ACHN (cell line): Measurements from ENCODE around the gene B3GNT9.
"Not testable (repeated sequence)": the region's sequence is repeated elsewhere in the genome, so short reads cannot be mapped to it uniquely, and the experiment has no call there.

Experiments used
- DNase-seq: peaks from one replicate; pipeline ENCODE4 v3.0.0-alpha.2; 2015
- in situ Hi-C: cut with HindIII; loops from 2 replicates; pipeline ENCODE4 v1.10.0; 2017; ENCODE audit warnings: low sequenced_read_pairs, low pct_ligation_motif_present, low pct_unique_long_range_greater_than_20kb

The B3GNT9 gene

DNA sequence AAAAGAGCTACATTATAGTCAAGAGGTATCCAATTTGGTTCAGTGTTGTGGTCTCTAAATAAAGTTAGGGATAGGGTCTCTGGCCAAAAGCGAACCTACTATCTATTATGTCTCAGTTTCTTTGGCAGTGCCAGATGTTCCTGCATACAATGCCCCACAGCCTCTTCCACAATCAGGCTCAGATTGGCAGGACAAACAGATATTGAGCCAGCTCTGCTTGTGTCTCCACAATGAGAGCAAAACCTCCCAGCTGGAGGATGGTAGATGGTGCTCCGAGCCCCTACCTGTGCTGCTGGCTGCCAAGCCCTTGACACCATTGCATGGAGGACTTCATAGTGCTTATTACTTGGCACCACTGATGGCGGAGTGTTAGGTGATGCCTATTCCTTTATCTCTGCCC lies 21.4 kb downstream of the B3GNT9 start:
- no peak for DNase-seq
- in situ Hi-C loops: no loop called here

DNA sequence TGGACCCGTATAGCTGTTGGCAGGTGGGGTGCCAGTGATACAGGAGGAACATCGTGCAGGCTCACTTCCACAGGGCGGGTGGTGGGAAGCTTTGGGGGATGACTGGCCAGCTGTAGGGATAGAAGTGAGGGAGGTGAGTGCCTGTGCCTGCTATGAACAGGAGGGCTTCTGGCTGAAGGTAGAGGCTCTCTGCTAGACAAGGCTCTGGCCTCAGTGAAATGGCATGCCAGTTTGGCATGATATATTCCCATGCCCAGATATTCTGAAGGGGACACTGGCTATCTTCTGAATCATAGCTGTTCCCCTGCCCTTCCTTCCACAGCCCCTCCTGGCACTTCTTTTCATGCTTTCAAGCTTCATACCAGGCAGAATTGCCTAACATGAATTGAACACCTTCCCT lies 21.9 kb downstream of the B3GNT9 start:
- in situ Hi-C loops: no loop called here
- no peak for DNase-seq

DNA sequence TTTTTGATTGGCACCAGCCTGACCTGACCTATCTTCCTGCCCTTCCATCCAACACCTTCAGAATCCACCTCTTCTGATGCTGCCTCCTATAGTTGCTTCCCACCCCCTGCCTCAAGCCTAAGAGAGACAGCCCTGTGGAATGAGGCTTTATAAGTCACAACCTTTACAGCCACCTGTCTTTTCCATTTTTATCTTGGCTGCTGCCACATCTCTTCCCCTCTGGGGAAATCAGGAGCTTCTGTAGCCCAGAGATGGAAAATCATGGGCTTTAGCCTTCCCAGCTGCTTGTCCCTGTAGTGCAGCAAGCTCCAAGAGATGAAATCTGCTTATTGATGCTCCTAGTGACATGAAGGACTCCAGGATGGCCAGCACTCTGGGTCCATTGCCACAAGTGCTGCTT lies 22.4 kb downstream of the B3GNT9 start:
- in situ Hi-C loops: no loop called here
- DNase-seq: no peak

DNA sequence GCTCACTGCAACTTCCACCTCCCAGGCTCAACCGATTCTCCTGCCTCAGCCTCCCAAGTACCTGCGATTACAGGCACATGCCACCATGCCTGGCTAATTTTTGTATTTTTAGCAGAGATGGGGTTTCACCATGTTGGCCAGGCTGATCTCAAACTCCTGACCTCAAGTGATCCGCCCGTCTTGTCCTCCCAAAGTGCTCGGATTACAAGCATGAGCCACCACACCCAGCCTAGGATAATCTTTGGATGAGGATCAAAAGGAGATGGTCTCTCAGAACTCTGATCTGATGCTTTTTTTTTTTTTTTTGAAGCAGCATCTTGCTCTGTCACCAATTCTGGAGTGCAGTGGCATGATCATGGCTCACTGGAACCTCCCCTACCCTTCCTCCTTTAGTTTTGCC lies 28.0 kb downstream of the B3GNT9 start:
- DNase-seq, in situ Hi-C loops: not testable (repeated sequence)

DNA sequence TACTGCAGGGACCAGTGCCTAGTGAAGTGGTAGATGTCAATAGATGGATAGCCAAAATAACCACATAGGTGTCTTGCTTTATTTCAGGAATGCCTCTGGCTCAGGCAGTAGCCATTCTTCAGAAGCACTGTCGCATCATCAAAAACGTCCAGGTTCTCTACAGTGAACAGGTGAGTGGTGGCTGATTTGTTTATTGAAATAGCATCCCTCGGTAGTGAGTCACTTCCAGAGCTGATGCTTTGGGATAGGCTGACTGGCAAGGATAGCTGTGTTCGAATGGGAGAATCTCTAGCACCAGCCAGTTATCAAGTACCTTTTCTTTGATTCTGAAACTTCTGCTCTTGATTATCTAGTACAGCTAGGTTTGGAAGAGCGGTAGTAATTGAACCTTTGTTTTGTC lies 30.8 kb downstream of the B3GNT9 start:
- in situ Hi-C loops: no loop called here

DNA sequence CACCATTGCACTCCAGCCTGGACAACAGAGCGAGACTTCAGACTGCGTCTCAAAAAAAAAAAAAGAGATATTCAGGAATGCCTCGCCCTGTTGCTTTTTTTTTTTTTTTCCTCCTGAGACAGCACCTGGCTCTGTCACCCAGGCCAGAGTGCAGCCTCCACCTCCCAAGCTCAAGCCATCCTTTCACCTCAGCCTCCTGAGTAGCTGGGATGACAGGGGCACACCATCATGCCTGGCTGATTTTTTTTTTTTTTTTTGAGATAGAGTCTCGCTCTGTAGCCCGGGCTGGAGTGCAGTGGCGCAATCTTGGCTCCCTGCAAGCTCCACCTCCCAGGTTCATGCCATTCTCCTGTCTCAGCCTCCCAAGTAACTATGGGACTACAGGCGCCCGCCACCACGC lies 33.1 kb downstream of the B3GNT9 start:
- DNase-seq: no peak
- in situ Hi-C loops: no loop called here

More for the DNA sequence above, 30.8 kb downstream of the B3GNT9 start:
- no peak for DNase-seq

DNA sequence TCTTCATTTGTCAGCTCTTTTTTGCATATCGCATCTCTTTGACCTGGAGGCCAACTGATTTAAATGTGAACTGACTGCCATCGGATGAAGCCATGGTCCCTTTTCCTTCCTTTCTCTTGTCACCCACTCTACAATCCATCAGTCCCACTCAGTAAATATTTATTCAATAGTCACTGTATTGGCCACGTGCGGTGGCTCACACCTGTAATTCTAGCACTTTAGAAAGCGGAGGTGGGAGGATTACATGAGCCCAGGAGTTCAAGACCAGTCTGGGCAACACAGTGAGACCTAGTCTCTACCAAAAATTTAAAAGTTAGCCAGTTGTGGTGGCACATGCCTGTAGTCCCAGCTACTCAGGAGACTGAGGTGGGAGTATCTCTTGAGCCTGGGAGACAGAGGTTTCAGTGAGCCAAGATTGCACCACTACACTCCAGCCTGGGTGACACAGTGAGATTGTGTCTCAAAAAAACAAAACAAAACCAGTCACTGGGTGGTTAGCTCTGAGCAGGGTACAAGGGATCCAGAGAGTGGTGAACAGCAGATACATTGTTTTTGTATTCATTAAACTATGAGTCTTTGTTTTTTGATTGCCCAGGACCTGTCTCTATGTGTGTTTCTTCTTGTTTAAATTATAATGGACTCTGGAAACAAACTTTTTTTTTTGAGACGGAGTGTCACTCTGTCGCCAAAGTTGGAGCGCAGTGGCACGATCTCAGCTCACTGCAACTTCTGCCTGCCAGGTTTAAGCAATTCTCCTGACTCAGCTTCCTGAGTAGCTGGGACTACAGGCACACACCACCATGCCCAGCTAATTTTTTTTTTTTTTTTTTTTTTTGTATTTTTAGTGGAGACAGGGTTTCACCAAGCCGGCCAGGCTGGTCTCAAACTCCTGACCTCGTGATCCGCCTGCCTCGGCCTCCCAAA lies 34.1 kb downstream of the B3GNT9 start:
- in situ Hi-C loops: no loop called here

DNA sequence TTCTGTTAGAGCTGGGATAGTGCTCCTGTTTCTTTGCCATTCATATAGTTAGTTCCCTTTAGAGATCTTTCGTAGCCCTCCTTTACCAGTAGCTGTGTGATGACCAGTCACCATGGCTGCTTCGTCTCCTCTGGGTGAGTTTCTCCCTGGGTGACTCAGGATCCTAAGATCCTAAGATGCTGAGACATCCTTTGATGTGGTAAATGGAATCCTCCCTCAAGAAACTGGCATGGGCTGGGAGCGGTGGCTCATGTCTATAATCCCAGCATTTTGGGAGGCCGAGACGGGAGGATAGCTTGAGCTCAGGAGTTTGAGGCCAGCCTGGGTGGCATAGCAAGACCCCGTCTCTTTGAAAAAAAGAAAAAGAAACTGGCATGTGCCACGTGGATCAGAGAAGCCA lies 35.2 kb downstream of the B3GNT9 start:
- peak; percentile 96 for DNase-seq
- in situ Hi-C loops: no loop called here

More for the DNA sequence above, 34.1 kb downstream of the B3GNT9 start:
- no peak for DNase-seq

DNA sequence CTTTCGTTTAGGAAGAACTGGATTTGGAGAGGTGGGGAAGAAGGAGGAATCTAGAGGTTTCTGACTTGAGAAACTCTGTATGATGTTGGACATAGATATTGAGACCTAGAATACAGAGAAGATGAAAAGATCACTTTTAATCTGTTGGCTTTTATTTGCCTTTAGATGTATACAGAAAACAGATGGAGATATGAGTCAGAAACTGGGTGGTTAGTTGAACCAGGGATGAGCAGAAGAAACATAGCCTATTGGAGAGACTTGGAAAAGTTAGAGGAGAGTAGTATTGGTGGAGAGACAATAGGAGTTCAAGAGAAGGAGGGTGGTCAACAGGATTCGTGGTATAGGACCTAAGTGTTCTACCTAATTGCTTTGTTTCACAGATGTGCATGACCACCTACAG lies 36.0 kb downstream of the B3GNT9 start:
- in situ Hi-C loops: no loop called here
- DNase-seq: no peak

DNA sequence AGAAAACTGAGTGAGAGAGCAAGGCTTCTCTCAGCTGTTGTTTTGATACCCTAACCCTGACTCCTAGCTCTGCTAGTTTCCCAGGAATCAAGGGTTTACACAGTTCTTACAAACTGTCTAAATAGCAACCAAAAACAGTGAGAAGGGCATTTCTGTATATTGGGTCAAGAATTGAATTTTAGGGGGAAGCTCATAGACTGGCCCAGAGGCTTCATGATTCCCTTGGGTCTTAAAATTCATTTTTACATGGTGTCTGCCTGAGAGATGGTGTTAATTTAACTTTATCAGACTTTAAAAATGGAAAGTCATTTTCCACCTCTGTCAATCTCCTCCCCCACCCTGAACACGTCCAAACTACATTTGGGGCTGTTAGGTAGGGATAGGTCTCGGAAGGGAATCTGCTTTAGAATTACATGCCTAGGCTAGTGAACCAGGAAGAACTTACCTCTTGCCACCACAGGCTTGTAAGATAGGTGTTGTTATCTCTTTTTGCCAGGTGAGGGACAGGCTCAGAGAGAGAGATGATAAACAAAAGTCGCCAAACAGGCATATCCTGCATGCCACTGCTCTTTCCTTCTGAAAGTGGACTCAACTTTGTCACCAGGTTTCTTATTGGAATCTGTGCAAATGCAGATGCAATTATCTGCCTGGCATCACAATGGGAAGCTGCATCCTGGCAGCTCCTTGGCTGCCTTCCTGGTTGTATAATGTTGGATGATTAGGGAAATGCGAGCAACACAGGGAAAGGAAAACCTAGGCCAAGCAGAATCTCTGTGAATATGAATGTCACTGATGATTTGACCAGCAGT lies 38.0 kb downstream of the B3GNT9 start:
- DNase-seq: no peak
- in situ Hi-C loops: no loop called here

DNA sequence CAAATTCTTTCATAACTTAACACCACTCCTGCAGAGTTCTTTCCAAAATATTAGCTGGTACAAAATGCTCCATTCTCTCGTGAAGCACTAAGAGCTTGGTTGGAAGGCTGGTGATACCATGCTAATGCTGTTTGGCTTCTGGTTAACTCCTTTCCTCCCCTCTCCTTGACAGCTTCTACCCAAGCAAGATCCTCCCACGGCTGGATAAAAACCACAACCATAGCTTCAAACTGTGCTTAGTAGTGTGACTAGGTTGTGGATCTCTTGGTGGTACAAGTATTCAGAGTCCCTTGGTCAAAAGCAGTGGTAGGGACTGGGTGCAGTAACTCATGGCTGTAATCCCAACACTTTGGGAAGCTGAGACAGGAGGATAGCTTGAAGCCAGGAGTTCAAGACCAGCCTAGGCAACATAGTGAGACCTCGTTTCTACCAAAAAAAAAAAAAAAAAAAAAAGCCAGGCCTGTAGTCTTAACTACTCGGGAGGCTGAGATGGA lies 38.8 kb downstream of the B3GNT9 start:
- in situ Hi-C loops: no loop called here
- DNase-seq: no peak

DNA sequence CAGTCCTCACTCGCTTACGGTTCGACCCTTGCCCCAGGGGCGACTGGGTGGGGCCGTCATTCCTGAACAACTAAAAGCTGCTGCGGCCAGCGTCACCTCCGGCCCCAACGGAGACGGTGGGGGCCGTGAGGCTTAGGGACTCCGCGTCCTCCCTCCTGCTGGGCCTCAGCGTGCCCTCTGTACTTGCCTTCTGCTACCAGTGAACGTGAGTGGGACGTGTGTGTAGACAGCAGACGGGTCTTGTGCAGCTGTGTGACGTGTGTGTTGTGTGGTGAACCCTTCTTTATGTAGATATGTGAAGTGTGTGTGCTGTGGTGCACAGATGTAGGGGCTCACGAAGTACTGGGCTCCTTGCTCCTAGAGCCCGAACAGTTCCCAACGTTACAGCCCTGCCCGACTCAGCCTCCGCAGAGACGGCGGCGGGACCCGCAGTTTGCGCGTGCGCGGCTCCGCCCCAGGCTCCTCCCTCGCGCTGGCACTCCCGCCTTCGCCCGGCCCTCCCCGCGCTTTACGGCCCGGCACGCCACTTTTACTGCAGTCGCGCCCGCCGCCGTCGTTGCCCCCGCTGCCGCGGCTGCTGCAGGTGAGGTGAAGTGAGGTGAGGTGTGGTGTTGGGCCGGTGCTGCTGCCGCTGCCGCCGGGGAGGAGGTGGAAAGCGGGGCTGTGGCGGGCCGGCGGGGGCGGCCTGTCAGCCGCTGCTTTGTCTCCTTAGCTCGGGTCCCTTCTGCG lies 41.2 kb downstream of the B3GNT9 start, which contains the start of gene PHAF1:
TSS of gene PHAF1 (plus strand) at position 535 of the 729 bp plus-strand sequence. CDS start 235 bp downstream, outside the sequence.
- in situ Hi-C loops: no loop called here
- DNase-seq: peak; percentile 91

DNA sequence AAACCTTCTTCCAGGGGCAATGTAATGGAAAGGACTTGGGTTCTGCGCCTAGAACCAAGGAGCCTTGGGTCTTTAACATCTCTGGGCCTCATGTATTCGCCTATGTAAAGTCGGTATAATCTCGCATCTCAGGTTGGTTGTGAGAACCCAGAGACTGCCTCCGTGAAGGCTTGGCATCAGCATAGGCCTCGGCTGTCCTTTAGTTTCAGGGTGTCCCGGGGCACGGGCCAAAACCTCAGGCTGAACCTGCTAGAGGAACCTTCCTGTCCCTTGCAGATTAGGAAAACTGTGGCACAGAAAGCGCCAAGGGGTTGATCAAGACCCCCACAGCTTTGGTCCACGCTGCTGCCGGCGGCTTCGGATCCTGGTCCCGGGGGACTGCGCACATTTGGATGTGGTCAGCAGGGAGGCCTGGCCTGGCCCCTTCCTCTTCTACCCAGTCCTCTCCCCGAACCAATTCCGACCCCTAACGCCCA lies 41.8 kb downstream of the B3GNT9 start:
- in situ Hi-C loops: no loop called here
- no peak for DNase-seq

DNA sequence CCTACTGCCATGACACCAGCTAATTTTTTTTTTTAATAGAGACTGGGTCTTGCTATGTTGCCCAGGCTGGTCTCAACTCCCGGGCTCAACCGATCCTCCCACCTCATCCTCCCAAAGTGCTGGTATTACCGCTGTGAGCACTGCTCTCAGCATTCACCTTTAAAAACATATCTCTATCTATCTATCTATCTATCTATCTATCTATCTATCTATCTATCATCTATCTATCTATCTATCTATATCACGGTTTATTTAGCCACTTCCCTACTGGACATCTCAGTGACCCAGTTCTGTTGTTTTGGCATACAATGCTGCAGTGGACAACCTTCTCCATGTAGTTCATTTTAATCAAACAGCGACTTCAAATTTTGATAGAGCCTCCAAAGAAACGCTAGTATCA lies 42.3 kb downstream of the B3GNT9 start:
- in situ Hi-C loops: no loop called here
- DNase-seq: no peak

DNA sequence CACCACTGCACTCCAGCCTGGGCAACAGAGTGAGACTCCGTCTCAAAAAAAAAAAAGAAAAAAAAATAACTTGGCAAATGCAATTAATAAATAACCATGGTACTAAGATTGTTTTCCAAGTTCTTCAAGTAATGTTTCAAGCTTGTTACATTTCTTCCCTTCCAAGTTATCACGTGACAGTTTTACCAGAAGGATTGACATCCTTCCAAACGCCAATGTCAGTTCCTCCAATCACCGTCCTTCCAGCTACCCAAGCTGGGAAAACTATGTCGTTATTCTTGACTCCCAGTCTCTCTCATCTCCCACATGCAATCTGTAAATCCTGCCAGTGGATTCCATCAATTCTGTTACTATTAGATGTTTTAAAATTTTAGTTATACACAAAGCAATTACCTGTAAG lies 44.9 kb downstream of the B3GNT9 start:
- no peak for DNase-seq
- in situ Hi-C loops: no loop called here

DNA sequence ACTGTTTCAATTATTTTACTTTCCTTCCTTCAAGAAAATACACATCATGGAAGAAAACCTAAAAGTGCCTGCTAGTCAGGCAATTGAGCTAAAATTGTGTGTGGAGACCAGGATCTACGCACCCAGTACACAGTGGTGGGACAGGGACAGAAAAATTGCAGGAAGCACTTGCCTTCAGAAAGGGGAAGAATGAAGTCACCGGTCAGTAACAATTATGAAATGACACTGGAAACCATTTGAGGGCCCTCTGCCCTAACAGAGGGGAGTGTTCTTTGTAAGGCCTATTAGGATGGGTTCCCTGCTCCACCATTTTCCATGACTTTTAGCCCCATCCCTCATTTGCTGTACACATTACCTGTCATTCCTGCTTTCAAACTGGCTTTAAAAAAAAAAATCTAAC lies 45.6 kb downstream of the B3GNT9 start:
- DNase-seq: no peak
- in situ Hi-C loops: no loop called here

DNA sequence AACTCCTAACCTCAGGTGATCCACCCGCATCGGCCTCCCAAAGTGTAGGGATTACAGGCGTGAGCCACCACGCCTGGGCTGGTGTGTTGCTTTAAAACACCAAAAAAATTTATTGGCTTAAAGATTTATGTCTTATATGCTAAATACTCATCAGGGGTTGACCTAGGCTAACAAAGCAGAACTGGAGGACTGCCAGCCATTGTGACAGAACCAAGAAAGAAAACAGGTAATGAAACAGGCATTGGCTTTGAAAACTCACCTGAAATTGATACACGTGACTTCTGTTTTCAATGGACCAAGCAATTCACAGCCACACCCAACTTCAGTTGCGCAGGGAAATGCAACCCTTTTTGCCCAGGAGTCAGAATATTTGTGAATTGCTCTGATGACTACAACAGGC lies 46.0 kb downstream of the B3GNT9 start:
- no peak for DNase-seq
- in situ Hi-C loops: no loop called here

DNA sequence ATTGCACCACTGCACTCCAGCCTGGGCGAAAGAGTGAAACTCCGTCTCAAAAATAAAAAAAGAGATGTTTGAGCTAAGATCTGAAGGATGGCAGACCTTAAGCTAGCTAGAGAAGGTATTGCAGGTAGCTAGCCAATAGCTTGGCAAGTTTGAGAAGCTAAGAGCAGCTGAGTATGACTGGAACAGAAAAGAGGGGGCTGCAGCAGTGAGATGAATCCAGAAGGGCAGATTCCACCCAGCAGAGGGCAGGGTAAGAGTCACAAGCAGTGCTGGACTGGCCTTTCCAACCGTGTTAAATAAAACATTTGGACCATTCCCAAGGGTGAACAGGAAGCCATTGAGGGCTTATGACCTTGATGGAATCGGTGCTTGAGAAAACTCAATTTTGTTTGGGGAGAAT lies 46.7 kb downstream of the B3GNT9 start:
- peak; percentile 60 for DNase-seq
- in situ Hi-C loops: no loop called here
